Stimulated activated naive CD4-positive, alpha-beta T cell (primary cell): Measurements from ENCODE around the gene TTLL11.
"Not testable (repeated sequence)": the region's sequence is repeated elsewhere in the genome, so short reads cannot be mapped to it uniquely, and the experiment has no call there.

Experiments used
- DNase-seq, 6 experiments: peaks; one replicate each; lab custom pipeline; 2025; lab: John Stamatoyannopoulos, UW

Gene TTLL11

GRCh38 chr9:122000526-122000925 is 92.6 kb downstream of the TTLL11 start:
- not testable (repeated sequence) for DNase-seq

GRCh38 chr9:121999556-121999955 is 93.6 kb downstream of the TTLL11 start:
- DNase-seq: no peak

GRCh38 chr9:121998513-121999049 is 94.5 kb downstream of the TTLL11 start:
- DNase-seq: no peak

- no peak for DNase-seq
These were observed 95.3 kb downstream of the TTLL11 start for GRCh38 chr9:121997791-121998190.

GRCh38 chr9:121996783-121997182 is 96.3 kb downstream of the TTLL11 start:
- DNase-seq: no peak

GRCh38 chr9:121995997-121996396 is 97.1 kb downstream of the TTLL11 start:
- no peak for DNase-seq

- DNase-seq: peak in 4 of 6 experiments; percentile 2 to 70 (median 21)
These were observed 100.4 kb downstream of the TTLL11 start for GRCh38 chr9:121992571-121993212.

GRCh38 chr9:121991307-121991661 is 101.8 kb downstream of the TTLL11 start:
- no peak for DNase-seq

- no peak for DNase-seq
These were observed 102.4 kb downstream of the TTLL11 start for GRCh38 chr9:121990600-121991306.

GRCh38 chr9:121989010-121989409 is 104.1 kb downstream of the TTLL11 start:
- DNase-seq: no peak

GRCh38 chr9:121987314-121987713 is 105.8 kb downstream of the TTLL11 start:
- no peak for DNase-seq

GRCh38 chr9:121985792-121986494 is 107.2 kb downstream of the TTLL11 start:
- DNase-seq: no peak

- no peak for DNase-seq
These were observed 108.2 kb downstream of the TTLL11 start for GRCh38 chr9:121984726-121985402.

GRCh38 chr9:121983736-121984135 is 109.4 kb downstream of the TTLL11 start:
- no peak for DNase-seq

- no peak for DNase-seq
These were observed 111.8 kb downstream of the TTLL11 start for GRCh38 chr9:121981118-121981883.

- DNase-seq: not testable (repeated sequence)
These were observed 112.4 kb downstream of the TTLL11 start for GRCh38 chr9:121980665-121981064.

- no peak for DNase-seq
These were observed 113.4 kb downstream of the TTLL11 start for GRCh38 chr9:121979736-121980135.

GRCh38 chr9:121976751-121977150 is 116.4 kb downstream of the TTLL11 start:
- DNase-seq: no peak

- DNase-seq: no peak
These were observed 117.3 kb downstream of the TTLL11 start for GRCh38 chr9:121975801-121976277.

GRCh38 chr9:121974421-121974820 is 118.7 kb downstream of the TTLL11 start:
- DNase-seq: no peak

- DNase-seq: no peak
These were observed 120.6 kb downstream of the TTLL11 start for GRCh38 chr9:121972501-121972981.
